ENCODE results near the gene FRMPD2. TPM values are rescaled to one million over a fixed set of nuclear protein-coding genes. Genes with fewer than 3 reads are reported as not detected.
"Not testable (repeated sequence)": the region's sequence is repeated elsewhere in the genome, so short reads cannot be mapped to it uniquely, and the experiment has no call there.

The FRMPD2 gene
- total RNA-seq, 1 donor from 2014 or later, result under 0.01 TPM

- peak; percentile 76 for DNase-seq
These were observed 15.2 kb upstream of the FRMPD2 start for GRCh38 chr10:48289501-48290238.

GRCh38 chr10:48288661-48289060 lies 14.2 kb upstream of the FRMPD2 start:
- no peak for DNase-seq

GRCh38 chr10:48287417-48288391 lies 13.2 kb upstream of the FRMPD2 start:
- no peak for DNase-seq

GRCh38 chr10:48286356-48286755 lies 11.9 kb upstream of the FRMPD2 start:
- DNase-seq, result no peak

GRCh38 chr10:48285710-48286109 lies 11.2 kb upstream of the FRMPD2 start:
- DNase-seq, result no peak

- DNase-seq, result no peak
These were observed 10.3 kb upstream of the FRMPD2 start for GRCh38 chr10:48284811-48285210.

- DNase-seq, result no peak
These were observed 9.6 kb upstream of the FRMPD2 start for GRCh38 chr10:48284002-48284546.

GRCh38 chr10:48282829-48283228 lies 8.3 kb upstream of the FRMPD2 start:
- no peak for DNase-seq

GRCh38 chr10:48281697-48282096 lies 7.2 kb upstream of the FRMPD2 start:
- DNase-seq, result not testable (repeated sequence)

- DNase-seq, result no peak
These were observed 4.7 kb upstream of the FRMPD2 start for GRCh38 chr10:48279081-48279751.

- DNase-seq, result no peak
These were observed 2.6 kb upstream of the FRMPD2 start for GRCh38 chr10:48277093-48277492.

- DNase-seq, result no peak
These were observed 755 bp downstream of the FRMPD2 start for GRCh38 chr10:48273741-48274140.

GRCh38 chr10:48272682-48273081 lies 1.8 kb downstream of the FRMPD2 start:
- no peak for DNase-seq

GRCh38 chr10:48271047-48271730 lies 3.3 kb downstream of the FRMPD2 start:
- DNase-seq, result no peak

GRCh38 chr10:48266528-48266927 lies 8.0 kb downstream of the FRMPD2 start:
- DNase-seq, result no peak

- no peak for DNase-seq
These were observed 16.4 kb downstream of the FRMPD2 start for GRCh38 chr10:48258105-48258504.

- no peak for DNase-seq
These were observed 17.0 kb downstream of the FRMPD2 start for GRCh38 chr10:48257407-48257961.

- DNase-seq, result no peak
These were observed 18.8 kb downstream of the FRMPD2 start for GRCh38 chr10:48255722-48256121.

- no peak for DNase-seq
These were observed 19.6 kb downstream of the FRMPD2 start for GRCh38 chr10:48254750-48255512.

- peak; percentile 84 for DNase-seq
These were observed 20.4 kb downstream of the FRMPD2 start for GRCh38 chr10:48253970-48254657.

- no peak for DNase-seq
These were observed 22.2 kb downstream of the FRMPD2 start for GRCh38 chr10:48252354-48252650.
